Mesenchymal stem cell (in vitro differentiated cells and primary cell): Measurements from ENCODE around the gene SHISA5.
"Not testable (repeated sequence)": the region's sequence is repeated elsewhere in the genome, so short reads cannot be mapped to it uniquely, and the experiment has no call there.

Experiments
- DNase-seq: peaks from one replicate; pipeline ENCODE4 v3.0.0-alpha.2; 2013
- H2AFZ ChIP-seq: one replicate; pipeline ENCODE4 v1.6.1; 2013; ENCODE audit warnings: low read depth, mild to moderate bottlenecking, control low read depth, inconsistent platforms, low read length, moderate library complexity
- H2AK5ac ChIP-seq: 2 replicates; pipeline ENCODE4 v1.6.1; 2013; ENCODE audit warnings: low read length, moderate library complexity, mild to moderate bottlenecking, inconsistent platforms; ENCODE audit not compliant: severe bottlenecking
- H2BK120ac ChIP-seq: one replicate; pipeline ENCODE4 v1.6.1; 2013; ENCODE audit warnings: low read depth, mild to moderate bottlenecking, inconsistent platforms, low read length, moderate library complexity
- H2BK12ac ChIP-seq, 2 experiments: one replicate each; pipeline ENCODE4 v1.6.1; 2013; ENCODE audit warnings: inconsistent platforms in 2 of 2, low read length in 2 of 2, mild to moderate bottlenecking in 2 of 2, moderate library complexity in 2 of 2, control low read depth in 1 of 2
- H2BK15ac ChIP-seq: one replicate; pipeline ENCODE4 v1.6.1; 2013; ENCODE audit warnings: mild to moderate bottlenecking, low read depth, inconsistent platforms; ENCODE audit not compliant: poor library complexity, severe bottlenecking
- H2BK5ac ChIP-seq: 2 replicates; pipeline ENCODE4 v1.6.1; 2013; ENCODE audit warnings: low read depth, mild to moderate bottlenecking, low read length, control low read depth, inconsistent platforms; ENCODE audit not compliant: poor library complexity, severe bottlenecking
- H3K14ac ChIP-seq, 2 experiments: one replicate each; pipeline ENCODE4 v1.6.1; 2013; ENCODE audit warnings: inconsistent platforms in 2 of 2, low read length in 2 of 2, control low read depth in 1 of 2, mild to moderate bottlenecking in 1 of 2, moderate library complexity in 1 of 2
- H3K18ac ChIP-seq, 2 experiments: one replicate each; pipeline ENCODE4 v1.6.1; 2013; ENCODE audit warnings: inconsistent platforms in 2 of 2, low read length in 2 of 2, control low read depth in 1 of 2, low read depth in 1 of 2, mild to moderate bottlenecking in 1 of 2
- H3K23ac ChIP-seq, 2 experiments: one replicate each; pipeline ENCODE4 v1.6.1; 2013; ENCODE audit warnings: inconsistent platforms in 2 of 2, low read length in 2 of 2, mild to moderate bottlenecking in 2 of 2, moderate library complexity in 2 of 2, control low read depth in 1 of 2
- H3K27ac ChIP-seq: 2 replicates; pipeline ENCODE4 v1.5.1; 2013; ENCODE audit warnings: mild to moderate bottlenecking, moderate library complexity, low read length, control low read depth, inconsistent platforms; ENCODE audit not compliant: poor library complexity, severe bottlenecking
- H3K27me3 ChIP-seq, 2 experiments: 2 replicates each; pipeline versions ENCODE4 v1.6.1 to v1.7.0; 2013; ENCODE audit warnings: low read length in 2 of 2, mild to moderate bottlenecking in 2 of 2, moderate library complexity in 2 of 2, control low read depth in 1 of 2, inconsistent platforms in 1 of 2; ENCODE audit not compliant: control insufficient read depth in 1 of 2, insufficient read depth in 1 of 2
- H3K36me3 ChIP-seq, 2 experiments: 2 replicates each; pipeline versions ENCODE4 v1.6.1 to v1.7.0; 2013; ENCODE audit warnings: low read length in 2 of 2, control low read depth in 1 of 2, inconsistent platforms in 1 of 2, low read depth in 1 of 2, mild to moderate bottlenecking in 1 of 2; ENCODE audit not compliant: insufficient read depth in 2 of 2, control insufficient read depth in 1 of 2
- H3K4ac ChIP-seq, 2 experiments: one replicate each; pipeline ENCODE4 v1.6.1; 2013; ENCODE audit warnings: inconsistent platforms in 2 of 2, low read length in 2 of 2, mild to moderate bottlenecking in 2 of 2, moderate library complexity in 2 of 2, control low read depth in 1 of 2, low read depth in 1 of 2
- H3K4me1 ChIP-seq: 2 replicates; pipeline ENCODE4 v1.6.1; 2013; ENCODE audit warnings: low read depth, low read length, control low read depth; ENCODE audit not compliant: control insufficient read depth, insufficient read depth
- H3K4me2 ChIP-seq: 2 replicates; pipeline ENCODE4 v1.6.1; 2013; ENCODE audit warnings: low read length, mild to moderate bottlenecking, inconsistent platforms; ENCODE audit not compliant: poor library complexity, severe bottlenecking
- H3K4me3 ChIP-seq, 2 experiments: 2 replicates each; pipeline versions ENCODE4 v1.5.1 to v1.7.0; 2013; ENCODE audit warnings: low read length in 2 of 2, mild to moderate bottlenecking in 2 of 2, control low read depth in 1 of 2, low read depth in 1 of 2; ENCODE audit not compliant: insufficient read depth in 1 of 2
- H3K79me1 ChIP-seq: replicated peaks from 2 replicates; pipeline ENCODE4 v1.6.1; 2013; ENCODE audit warnings: mild to moderate bottlenecking, control low read depth, low read length, inconsistent platforms; ENCODE audit not compliant: poor library complexity, severe bottlenecking
- H3K9ac ChIP-seq: 2 replicates; pipeline ENCODE4 v1.7.0; 2013; ENCODE audit warnings: mild to moderate bottlenecking, low read length, moderate library complexity
- H3K9me3 ChIP-seq: 2 replicates; pipeline ENCODE4 v1.7.0; 2013; ENCODE audit warnings: mild to moderate bottlenecking, low read length; ENCODE audit not compliant: control insufficient read depth
- H4K8ac ChIP-seq: one replicate; pipeline ENCODE4 v1.6.1; 2013; ENCODE audit warnings: inconsistent platforms, mild to moderate bottlenecking, low read length, moderate library complexity
- H4K91ac ChIP-seq: one replicate; pipeline ENCODE4 v1.6.1; 2013; ENCODE audit warnings: mild to moderate bottlenecking, low read length, inconsistent platforms
- WGBS: methylation state at CpG from one replicate; pipeline ENCODE4 v1.1.7; 2013; ENCODE audit warnings: mixed read lengths; 5-methylcytosine and 5-hydroxymethylcytosine counted together

SHISA5 gene

DNA sequence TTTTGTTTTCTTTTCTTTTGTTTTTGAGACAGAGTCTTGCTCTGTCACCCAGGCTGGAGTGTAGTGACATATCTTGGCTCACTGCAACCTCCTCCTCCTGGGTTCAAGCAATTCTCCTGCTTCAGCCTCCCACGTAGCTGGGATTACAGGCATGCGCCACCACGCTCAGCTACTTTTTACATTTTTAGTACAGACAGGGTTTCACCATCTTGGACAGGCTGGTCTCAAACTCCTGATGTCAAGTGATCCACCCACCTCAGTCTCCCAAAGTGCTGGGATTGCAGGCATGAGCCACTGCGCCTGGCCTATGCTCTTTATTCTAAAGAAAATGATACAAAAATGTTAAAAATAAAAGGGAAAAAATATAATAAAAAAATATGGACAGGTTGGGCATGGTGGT, 26.7 kb upstream of the SHISA5 start:
- H3K4me2 ChIP-seq, H2AK5ac ChIP-seq, H3K18ac ChIP-seq, H4K91ac ChIP-seq, H2AFZ ChIP-seq, H2BK120ac ChIP-seq, H2BK15ac ChIP-seq, H3K4ac ChIP-seq, H3K4me3 ChIP-seq, H3K27ac ChIP-seq, H3K27me3 ChIP-seq, H3K23ac ChIP-seq, H4K8ac ChIP-seq, H3K9me3 ChIP-seq, H3K9ac ChIP-seq, DNase-seq, H3K79me1 ChIP-seq, H3K4me1 ChIP-seq, H2BK12ac ChIP-seq, H2BK5ac ChIP-seq, H3K14ac ChIP-seq: not testable (repeated sequence)
- peaks cover 12 to 28% of the 10 kb centered on the region in 2 experiments for H3K36me3 ChIP-seq
- WGBS, result 100% methylated on average over 3 of the region's 4 CpGs

DNA sequence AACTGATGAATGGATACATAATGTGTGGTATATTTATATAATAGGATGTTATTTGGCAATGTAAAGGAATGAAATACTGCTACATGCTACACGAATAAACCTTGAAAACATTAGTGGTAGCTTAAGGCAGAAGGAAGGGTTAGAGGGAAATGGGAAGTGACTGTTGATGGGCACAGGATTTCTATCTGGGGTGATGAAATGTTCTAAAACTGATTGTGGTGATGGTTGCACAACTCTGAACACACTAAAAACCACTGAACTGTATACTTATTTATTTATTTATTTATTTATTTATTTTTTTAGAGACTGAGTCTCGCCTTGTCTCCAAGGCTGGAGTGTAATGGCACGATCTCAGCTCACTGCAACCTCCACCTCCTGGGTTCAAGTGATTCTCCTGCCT, 24.8 kb upstream of the SHISA5 start:
- Histone ChIP-seq H3K23ac (no peak overlapping the region), H4K91ac (no peak overlapping the region), H2BK15ac (no peak overlapping the region), H2AK5ac (no peak overlapping the region), H2BK120ac (no peak overlapping the region), H3K9ac (no peak overlapping the region), H3K27ac (no peak overlapping the region), H3K4me1 (no peaks in the 10 kb centered on the region), H3K9me3 (no peaks in the 10 kb centered on the region), H3K4ac (no peak overlapping the region), H3K36me3 (peaks cover 4 to 33% of the 10 kb centered on the region in 2 experiments), H3K4me3 (no peak overlapping the region), H3K79me1 (peaks cover 6% of the 10 kb centered on the region), H2AFZ (no peak overlapping the region), H3K18ac (no peak overlapping the region), H2BK12ac (no peak overlapping the region), H2BK5ac (no peak overlapping the region), H3K27me3 (no peaks in the 10 kb centered on the region), H3K14ac (no peak overlapping the region), H3K4me2 (no peak overlapping the region), H4K8ac (no peak overlapping the region)
- no peak for DNase-seq
- 99% methylated on average over 3 of the region's 3 CpGs for WGBS

DNA sequence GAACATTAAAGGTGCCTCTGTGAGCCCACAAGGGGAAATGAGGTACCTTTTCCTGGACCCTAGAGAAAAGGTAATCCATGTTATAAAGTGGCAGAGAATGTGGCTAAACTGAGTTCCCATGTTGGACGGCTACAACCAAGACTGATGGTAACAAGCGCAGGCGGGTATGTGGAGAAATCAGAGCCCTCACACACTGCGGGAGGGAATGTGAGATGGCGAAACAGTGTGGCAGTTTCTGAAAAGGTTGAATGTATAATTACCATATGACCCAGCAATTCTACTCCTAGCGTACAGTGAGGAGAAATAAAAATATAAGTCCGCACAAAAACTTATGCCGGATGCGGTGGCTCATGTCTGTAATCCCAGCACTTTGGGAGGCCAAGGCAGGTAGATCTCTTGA, 24.1 kb upstream of the SHISA5 start:
- no peak overlapping the region for H3K9ac ChIP-seq
- H3K27ac ChIP-seq, result no peak overlapping the region
- no peaks in the 10 kb centered on the region for H3K27me3 ChIP-seq
- H2AFZ ChIP-seq, result no peak overlapping the region
- H3K4ac ChIP-seq, result no peak overlapping the region
- WGBS, result 100% methylated on average over 9 of the region's 9 CpGs
- H2AK5ac ChIP-seq, result no peak overlapping the region
- no peak overlapping the region for H2BK5ac ChIP-seq
- H3K36me3 ChIP-seq, result peaks cover 4 to 38% of the 10 kb centered on the region in 2 experiments
- H3K4me2 ChIP-seq, result no peak overlapping the region
- H4K8ac ChIP-seq, result no peak overlapping the region
- no peak overlapping the region for H2BK120ac ChIP-seq
- no peak overlapping the region for H2BK12ac ChIP-seq
- H3K79me1 ChIP-seq, result peaks cover 6% of the 10 kb centered on the region
- H4K91ac ChIP-seq, result no peak overlapping the region
- H3K4me1 ChIP-seq, result no peaks in the 10 kb centered on the region
- H3K9me3 ChIP-seq, result no peaks in the 10 kb centered on the region
- H3K23ac ChIP-seq, result no peak overlapping the region
- no peak overlapping the region for H2BK15ac ChIP-seq
- DNase-seq, result no peak
- no peak overlapping the region for H3K14ac ChIP-seq
- no peak overlapping the region for H3K4me3 ChIP-seq
- no peak overlapping the region for H3K18ac ChIP-seq

DNA sequence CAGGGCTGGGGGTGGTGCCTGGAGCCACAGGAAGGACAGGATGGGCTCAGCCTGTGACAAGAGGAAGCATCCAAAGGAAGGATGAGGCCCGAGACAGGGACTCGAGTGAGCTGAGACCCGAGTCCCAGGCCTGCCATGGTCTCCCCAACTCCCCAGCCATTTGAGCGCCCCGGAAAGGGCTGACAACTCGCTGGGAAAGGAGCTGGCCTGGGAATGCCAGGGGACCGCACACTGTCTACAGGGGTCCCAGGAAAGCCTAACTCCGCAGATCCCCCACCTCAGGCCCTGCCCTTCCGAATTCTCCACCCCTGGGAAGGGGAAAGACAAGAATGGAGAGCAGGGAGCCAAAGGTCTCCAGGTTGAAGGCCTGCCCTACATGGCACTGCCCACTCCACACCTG, 21.0 kb upstream of the SHISA5 start:
- H3K4ac ChIP-seq, result no peak overlapping the region
- H2AK5ac ChIP-seq, result no peak overlapping the region
- no peak overlapping the region for H3K4me2 ChIP-seq
- H3K79me1 ChIP-seq, result peaks cover 3% of the 10 kb centered on the region
- H3K27me3 ChIP-seq, result no peaks in the 10 kb centered on the region
- no peak overlapping the region for H3K18ac ChIP-seq
- no peak overlapping the region for H4K91ac ChIP-seq
- no peak overlapping the region for H2BK120ac ChIP-seq
- H3K9me3 ChIP-seq, result no peaks in the 10 kb centered on the region
- H3K4me1 ChIP-seq, result no peaks in the 10 kb centered on the region
- no peak overlapping the region for H2BK5ac ChIP-seq
- no peak overlapping the region for H3K23ac ChIP-seq
- peaks cover 4 to 63% of the 10 kb centered on the region in 2 experiments for H3K36me3 ChIP-seq
- H2AFZ ChIP-seq, result no peak overlapping the region
- no peak overlapping the region for H3K4me3 ChIP-seq
- DNase-seq, result no peak
- H4K8ac ChIP-seq, result no peak overlapping the region
- H2BK12ac ChIP-seq, result no peak overlapping the region
- 94% methylated on average over 7 of the region's 9 CpGs for WGBS
- no peak overlapping the region for H3K27ac ChIP-seq
- H3K14ac ChIP-seq, result no peak overlapping the region
- no peak overlapping the region for H2BK15ac ChIP-seq
- H3K9ac ChIP-seq, result no peak overlapping the region
